ENCODE measurements around the gene COQ3. TPM values are rescaled to one million over a fixed set of nuclear protein-coding genes. Genes with fewer than 3 reads are reported as not detected.
A peak's percentile ranks its signal among the peaks of the same experiment; 100 is the strongest.

COQ3 gene
- polyA plus RNA-seq, 2 of the 4 experiments (the other 2 are of a cell fraction), result 13.1 to 17.2 TPM

- Histone ChIP-seq H3K4me2 (no peak overlapping the region), H3K4me3 (no peak overlapping the region), H3K27ac (no peak overlapping the region), H3K4me1 (no peaks in the 10 kb centered on the region), H3K9me3 (no peaks in the 10 kb centered on the region)
- no peak for FAIRE-seq
- DNase-seq (ENCODE audit: low read depth in 1 of 2, low spot score in 1 of 2), result no peak
- no peak for ATAC-seq
- WGBS (ENCODE audit: missing lambda C conversion rate), result 0% methylated on average over 1 of the region's 1 CpG
- ChIA-PET CTCF (interaction anchor here (2.1 kb wide), 1 partner anchor 26 kb away, joined by 7 read pairs; no protein-coding TSS in a partner anchor), POLR2A (no interaction called here)
- TF ChIP-seq RNF2 (IDR thresholded peaks at IDR 0.05; ENCODE audit: borderline replicate concordance, low read depth) (no peak), SMC3 (IDR thresholded peaks at IDR 0.05) (no peak), ZNF302 (CRISPR knock-in tag; IDR thresholded peaks at IDR 0.05) (no peak), MAX (IDR thresholded peaks at IDR 0.05) (no peak), BHLHE40 (IDR thresholded peaks at IDR 0.05; ENCODE audit: low read depth, low read length) (no peak), MAFK (IDR thresholded peaks at IDR 0.05; ENCODE audit: partially characterized antibody) (no peak)
These were observed 37.4 kb downstream of the COQ3 start for GRCh38 chr6:99356641-99357040.

- DNase-seq (ENCODE audit: low read depth in 1 of 2, low spot score in 1 of 2), result no peak
- ChIA-PET CTCF (no interaction called here), POLR2A (no interaction called here)
- H3K4me2 ChIP-seq, result no peak overlapping the region
- ATAC-seq, result no peak
- H3K4me3 ChIP-seq, result no peak overlapping the region
- H3K4me1 ChIP-seq, result peaks cover 7% of the 10 kb centered on the region
- WGBS (ENCODE audit: missing lambda C conversion rate), result 21% methylated on average over 4 of the region's 4 CpGs
- no peak overlapping the region for H3K27ac ChIP-seq
- FAIRE-seq, result no peak
- no peak for TF ChIP-seq KDM1A (IDR thresholded peaks at IDR 0.05; ENCODE audit: low read depth)
- no peak for TF ChIP-seq CHD2 (IDR thresholded peaks at IDR 0.05; ENCODE audit: low read length, partially characterized antibody)
- TF ChIP-seq FOSB (CRISPR knock-in tag; IDR thresholded peaks at IDR 0.05), result no peak
- TF ChIP-seq POLR2AphosphoS2 (conservative IDR thresholded peaks at IDR 0.05; ENCODE audit: low read length), result no peak
- TF ChIP-seq SREBF2 (IDR thresholded peaks at IDR 0.05), result no peak
- no peak for TF ChIP-seq MAX (IDR thresholded peaks at IDR 0.05)
- TF ChIP-seq ESRRA (IDR thresholded peaks at IDR 0.05; ENCODE audit: borderline replicate concordance, low read length), result no peak
- no peaks in the 10 kb centered on the region for H3K9me3 ChIP-seq
These were observed 39.0 kb downstream of the COQ3 start for GRCh38 chr6:99354983-99355382.

GRCh38 chr6:99353126-99353525 is 40.9 kb downstream of the COQ3 start:
- Histone ChIP-seq H3K9me3 (no peaks in the 10 kb centered on the region), H3K27ac (no peak overlapping the region), H3K4me1 (peaks cover 7% of the 10 kb centered on the region), H3K4me2 (no peak overlapping the region), H3K4me3 (no peak overlapping the region)
- DNase-seq (ENCODE audit: low read depth in 1 of 2, low spot score in 1 of 2), result no peak
- ATAC-seq, result no peak
- TF ChIP-seq EHMT2 (IDR thresholded peaks at IDR 0.05; ENCODE audit: low read depth) (peak; percentile 30; the same call in 1 of the 2 replicates), REST (IDR thresholded peaks at IDR 0.05) (peak; percentile 75), ZNF302 (CRISPR knock-in tag; IDR thresholded peaks at IDR 0.05) (no peak)
- ChIA-PET CTCF (interaction anchor here (2.3 kb wide), 1 partner anchor 23 kb away, joined by 9 read pairs; no protein-coding TSS in a partner anchor), POLR2A (no interaction called here)
- 44% methylated on average over 9 of the region's 9 CpGs for WGBS (ENCODE audit: missing lambda C conversion rate)
- FAIRE-seq, result no peak

GRCh38 chr6:99350573-99350972 is 43.4 kb downstream of the COQ3 start:
- Histone ChIP-seq H3K27ac (no peak overlapping the region; a peak in 1 of 6 replicates), H3K4me1 (peaks cover 7% of the 10 kb centered on the region), H3K4me3 (peak overlapping the region; percentile 68), H3K9me3 (no peaks in the 10 kb centered on the region), H3K4me2 (peak overlapping the region; percentile 90)
- TF ChIP-seq RARB (CRISPR knock-in tag; IDR thresholded peaks at IDR 0.05), result no peak
- ChIA-PET CTCF (no interaction called here), POLR2A (no interaction called here)
- FAIRE-seq, result no peak
- no peak for ATAC-seq
- WGBS (ENCODE audit: missing lambda C conversion rate), result 26% methylated on average over 10 of the region's 10 CpGs
- peak in 1 of 2 experiments; percentile 6 for DNase-seq (ENCODE audit: low read depth in 1 of 2, low spot score in 1 of 2)
